Fibroblast of mammary gland (primary cell): ENCODE data around the gene TOX2.
A peak's percentile ranks its signal among the peaks of the same experiment; 100 is the strongest.

Experiments used
- DNase-seq: peaks from one replicate; pipeline ENCODE4 v3.0.0-alpha.2; 2010; ENCODE audit warnings: low read depth
- H3K4me3 ChIP-seq: 2 replicates; pipeline ENCODE4 v1.5.1; 2011; ENCODE audit warnings: low read depth, mild to moderate bottlenecking, low read length, moderate library complexity; ENCODE audit not compliant: control insufficient read depth
- TF ChIP-seq, protein P1 (sequence below): conservative IDR thresholded peaks from 2 replicates; pipeline ENCODE4 v1.5.1; 2011; ENCODE audit warnings: low read depth, low read length, inconsistent platforms; ENCODE audit not compliant: control insufficient read depth, insufficient read depth

The TOX2 gene

GRCh38 chr20:44087051-44087856 lies 172.6 kb downstream of the TOX2 start:
- TF ChIP-seq, protein P1, sequence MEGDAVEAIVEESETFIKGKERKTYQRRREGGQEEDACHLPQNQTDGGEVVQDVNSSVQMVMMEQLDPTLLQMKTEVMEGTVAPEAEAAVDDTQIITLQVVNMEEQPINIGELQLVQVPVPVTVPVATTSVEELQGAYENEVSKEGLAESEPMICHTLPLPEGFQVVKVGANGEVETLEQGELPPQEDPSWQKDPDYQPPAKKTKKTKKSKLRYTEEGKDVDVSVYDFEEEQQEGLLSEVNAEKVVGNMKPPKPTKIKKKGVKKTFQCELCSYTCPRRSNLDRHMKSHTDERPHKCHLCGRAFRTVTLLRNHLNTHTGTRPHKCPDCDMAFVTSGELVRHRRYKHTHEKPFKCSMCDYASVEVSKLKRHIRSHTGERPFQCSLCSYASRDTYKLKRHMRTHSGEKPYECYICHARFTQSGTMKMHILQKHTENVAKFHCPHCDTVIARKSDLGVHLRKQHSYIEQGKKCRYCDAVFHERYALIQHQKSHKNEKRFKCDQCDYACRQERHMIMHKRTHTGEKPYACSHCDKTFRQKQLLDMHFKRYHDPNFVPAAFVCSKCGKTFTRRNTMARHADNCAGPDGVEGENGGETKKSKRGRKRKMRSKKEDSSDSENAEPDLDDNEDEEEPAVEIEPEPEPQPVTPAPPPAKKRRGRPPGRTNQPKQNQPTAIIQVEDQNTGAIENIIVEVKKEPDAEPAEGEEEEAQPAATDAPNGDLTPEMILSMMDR = no peak
- DNase-seq = no peak
- no peak overlapping the region for H3K4me3 ChIP-seq

- DNase-seq = no peak
- no peak overlapping the region for H3K4me3 ChIP-seq
- TF ChIP-seq, protein P1 = no peak
These were observed 173.1 kb downstream of the TOX2 start for GRCh38 chr20:44087857-44088120.

- DNase-seq = peak; percentile 80
- TF ChIP-seq, protein P1 = no peak
- H3K4me3 ChIP-seq = no peak overlapping the region
These were observed 175.5 kb downstream of the TOX2 start for GRCh38 chr20:44089987-44090674.

GRCh38 chr20:44091026-44091425 lies 176.4 kb downstream of the TOX2 start:
- no peak overlapping the region for H3K4me3 ChIP-seq
- no peak for DNase-seq
- TF ChIP-seq, protein P1 = no peak

- DNase-seq = peak; percentile 69
These were observed 178.0 kb downstream of the TOX2 start for GRCh38 chr20:44092551-44093248.

GRCh38 chr20:44093249-44093582 lies 178.6 kb downstream of the TOX2 start:
- DNase-seq = no peak
- TF ChIP-seq, protein P1 = no peak
- no peak overlapping the region for H3K4me3 ChIP-seq

More at GRCh38 chr20:44092551-44093248, 178.0 kb downstream of the TOX2 start:
- TF ChIP-seq, protein P1 = peak; percentile 66
- no peak overlapping the region for H3K4me3 ChIP-seq
